ENCODE data around the gene ANKS4B.

Gene ANKS4B

GRCh38 chr16:21208446-21209230, 24.9 kb upstream of the ANKS4B start:
- TF ChIP-seq ZNF555 (tag by site-specific recombination; conservative IDR thresholded peaks at IDR 0.05) (no peak), ZNF114 (tag by site-specific recombination; IDR thresholded peaks at IDR 0.05) (no peak), ZNF280C (tag by site-specific recombination; IDR thresholded peaks at IDR 0.05) (no peak), KLF9 (tag by site-specific recombination; IDR thresholded peaks at IDR 0.05; ENCODE audit: low read depth) (no peak)
- H3K4me3 ChIP-seq (ENCODE audit: low read depth, low read length): no peak overlapping the region
- H3K4me1 ChIP-seq (ENCODE audit: control insufficient read depth, insufficient read depth, low read length): no peaks in the 10 kb centered on the region
- no peak overlapping the region for H3K27ac ChIP-seq (ENCODE audit: extremely low read depth, low read depth, low read length)
- H3K36me3 ChIP-seq (ENCODE audit: control insufficient read depth in 2 of 2, insufficient read depth in 1 of 2, low read length in 2 of 2): no peaks in the 10 kb centered on the region
- no peaks in the 10 kb centered on the region for H3K9me3 ChIP-seq (ENCODE audit: control insufficient read depth, insufficient read depth, low read depth, low read length)
- CTCF ChIA-PET: interaction anchor here (1.3 kb wide), 1 partner anchor 20 kb away, joined by 4 read pairs; no protein-coding TSS in a partner anchor
- POLR2A ChIA-PET: interaction anchor here (0.5 kb wide), 1 partner anchor 21 kb away, joined by 4 read pairs; no protein-coding TSS in a partner anchor

- no peak within 1 kb of the TSS for H3K27ac ChIP-seq (ENCODE audit: extremely low read depth, low read depth, low read length)
- no peaks in the 10 kb centered on the region for H3K9me3 ChIP-seq (ENCODE audit: control insufficient read depth, insufficient read depth, low read depth, low read length)
- H3K4me3 ChIP-seq (ENCODE audit: low read depth, low read length): no peak within 1 kb of the TSS
- no peak for TF ChIP-seq ZNF2 (tag by site-specific recombination; IDR thresholded peaks at IDR 0.05)
- CTCF ChIA-PET: interaction anchor here (1.0 kb wide), 1 partner anchor 128 kb away, joined by 4 read pairs; no protein-coding TSS in a partner anchor
- no peaks in the 10 kb centered on the region for H3K4me1 ChIP-seq (ENCODE audit: control insufficient read depth, insufficient read depth, low read length)
- no peaks in the 10 kb centered on the region for H3K36me3 ChIP-seq (ENCODE audit: control insufficient read depth in 2 of 2, insufficient read depth in 1 of 2, low read length in 2 of 2)
- POLR2A ChIA-PET: no interaction called here
Measured at GRCh38 chr16:21211486-21211885, 22.0 kb upstream of the ANKS4B start, which contains the start of gene ZP2. Gene ZP2, minus strand, starts transcription at chr16:21211574. Its CDS starts 27 bp downstream, at chr16:21211547.

GRCh38 chr16:21214086-21214485, 19.4 kb upstream of the ANKS4B start:
- Histone ChIP-seq H3K4me3 (ENCODE audit: low read depth, low read length) (no peak overlapping the region), H3K27ac (ENCODE audit: extremely low read depth, low read depth, low read length) (no peak overlapping the region), H3K36me3 (ENCODE audit: control insufficient read depth in 2 of 2, insufficient read depth in 1 of 2, low read length in 2 of 2) (no peaks in the 10 kb centered on the region), H3K4me1 (ENCODE audit: control insufficient read depth, insufficient read depth, low read length) (no peaks in the 10 kb centered on the region), H3K9me3 (ENCODE audit: control insufficient read depth, insufficient read depth, low read depth, low read length) (no peaks in the 10 kb centered on the region)
- ChIA-PET POLR2A (interaction anchor here (0.7 kb wide), 1 partner anchor 1428 kb away, joined by 4 read pairs; no protein-coding TSS in a partner anchor), CTCF (no interaction called here)
- TF ChIP-seq ZBTB8A (tag by site-specific recombination; IDR thresholded peaks at IDR 0.05) (no peak), ZNF549 (tag by site-specific recombination; IDR thresholded peaks at IDR 0.05) (no peak), ZNF791 (tag by site-specific recombination; IDR thresholded peaks at IDR 0.05) (no peak), ZNF394 (tag by site-specific recombination; IDR thresholded peaks at IDR 0.05; ENCODE audit: borderline replicate concordance) (no peak), ZNF521 (tag by site-specific recombination; IDR thresholded peaks at IDR 0.05) (no peak), ZNF544 (tag by site-specific recombination; IDR thresholded peaks at IDR 0.05) (no peak), GLI4 (tag by site-specific recombination; IDR thresholded peaks at IDR 0.05) (no peak), PRDM1 (tag by site-specific recombination; IDR thresholded peaks at IDR 0.05) (no peak), ZNF501 (tag by site-specific recombination; IDR thresholded peaks at IDR 0.05) (no peak), ZNF785 (tag by site-specific recombination; IDR thresholded peaks at IDR 0.05) (no peak), ZNF530 (tag by site-specific recombination; IDR thresholded peaks at IDR 0.05; ENCODE audit: low read depth) (no peak), KLF1 (tag by site-specific recombination; IDR thresholded peaks at IDR 0.05) (no peak), ZFHX2 (tag by site-specific recombination; conservative IDR thresholded peaks at IDR 0.05) (no peak), ZNF670 (tag by site-specific recombination; IDR thresholded peaks at IDR 0.05; ENCODE audit: low read depth) (no peak), ZNF202 (tag by site-specific recombination; IDR thresholded peaks at IDR 0.05; ENCODE audit: borderline replicate concordance) (no peak)

Data from HEK293 (cell line).